C4-2B (cell line): ENCODE results near the gene EHD2.
"Not testable (repeated sequence)": the region's sequence is repeated elsewhere in the genome, so short reads cannot be mapped to it uniquely, and the experiment has no call there.

ENCODE experiments used
- H3K27ac ChIP-seq: fragments of 450-650 bp; 2 replicates; pipeline ENCODE4 v1.5.1; 2017
- ZFX ChIP-seq: fragments of 450-650 bp; IDR thresholded peaks from 2 replicates; pipeline ENCODE4 v1.6.1; 2017
- TF ChIP-seq, protein P1 (sequence below): fragments of 450-650 bp; conservative IDR thresholded peaks from 2 replicates; pipeline ENCODE4 v1.5.1; 2017; ENCODE audit warnings: mild to moderate bottlenecking

The EHD2 gene

DNA sequence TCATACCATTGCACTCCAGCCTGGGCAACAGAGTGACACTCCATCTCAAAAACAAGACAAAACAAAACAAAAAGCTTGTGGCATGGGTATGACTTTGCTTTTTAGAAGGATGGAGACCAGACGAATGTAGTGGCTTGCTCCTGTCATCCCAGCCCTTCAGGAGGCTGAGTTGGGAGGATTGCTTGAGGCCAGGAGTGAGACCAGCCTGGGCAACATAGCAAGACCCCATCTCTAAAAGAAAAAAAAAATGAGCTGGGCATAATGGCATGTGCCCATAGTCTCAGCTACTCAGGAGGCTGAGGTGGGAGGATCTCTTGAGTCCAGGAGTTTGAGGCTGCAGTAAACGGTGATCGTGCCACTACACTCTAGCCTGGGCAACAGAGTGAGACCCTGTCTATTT is 48.9 kb downstream of the EHD2 start:
- TF ChIP-seq, protein P1, sequence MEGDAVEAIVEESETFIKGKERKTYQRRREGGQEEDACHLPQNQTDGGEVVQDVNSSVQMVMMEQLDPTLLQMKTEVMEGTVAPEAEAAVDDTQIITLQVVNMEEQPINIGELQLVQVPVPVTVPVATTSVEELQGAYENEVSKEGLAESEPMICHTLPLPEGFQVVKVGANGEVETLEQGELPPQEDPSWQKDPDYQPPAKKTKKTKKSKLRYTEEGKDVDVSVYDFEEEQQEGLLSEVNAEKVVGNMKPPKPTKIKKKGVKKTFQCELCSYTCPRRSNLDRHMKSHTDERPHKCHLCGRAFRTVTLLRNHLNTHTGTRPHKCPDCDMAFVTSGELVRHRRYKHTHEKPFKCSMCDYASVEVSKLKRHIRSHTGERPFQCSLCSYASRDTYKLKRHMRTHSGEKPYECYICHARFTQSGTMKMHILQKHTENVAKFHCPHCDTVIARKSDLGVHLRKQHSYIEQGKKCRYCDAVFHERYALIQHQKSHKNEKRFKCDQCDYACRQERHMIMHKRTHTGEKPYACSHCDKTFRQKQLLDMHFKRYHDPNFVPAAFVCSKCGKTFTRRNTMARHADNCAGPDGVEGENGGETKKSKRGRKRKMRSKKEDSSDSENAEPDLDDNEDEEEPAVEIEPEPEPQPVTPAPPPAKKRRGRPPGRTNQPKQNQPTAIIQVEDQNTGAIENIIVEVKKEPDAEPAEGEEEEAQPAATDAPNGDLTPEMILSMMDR: no peak
- no peak for TF ChIP-seq ZFX
- H3K27ac ChIP-seq: no peak overlapping the region

DNA sequence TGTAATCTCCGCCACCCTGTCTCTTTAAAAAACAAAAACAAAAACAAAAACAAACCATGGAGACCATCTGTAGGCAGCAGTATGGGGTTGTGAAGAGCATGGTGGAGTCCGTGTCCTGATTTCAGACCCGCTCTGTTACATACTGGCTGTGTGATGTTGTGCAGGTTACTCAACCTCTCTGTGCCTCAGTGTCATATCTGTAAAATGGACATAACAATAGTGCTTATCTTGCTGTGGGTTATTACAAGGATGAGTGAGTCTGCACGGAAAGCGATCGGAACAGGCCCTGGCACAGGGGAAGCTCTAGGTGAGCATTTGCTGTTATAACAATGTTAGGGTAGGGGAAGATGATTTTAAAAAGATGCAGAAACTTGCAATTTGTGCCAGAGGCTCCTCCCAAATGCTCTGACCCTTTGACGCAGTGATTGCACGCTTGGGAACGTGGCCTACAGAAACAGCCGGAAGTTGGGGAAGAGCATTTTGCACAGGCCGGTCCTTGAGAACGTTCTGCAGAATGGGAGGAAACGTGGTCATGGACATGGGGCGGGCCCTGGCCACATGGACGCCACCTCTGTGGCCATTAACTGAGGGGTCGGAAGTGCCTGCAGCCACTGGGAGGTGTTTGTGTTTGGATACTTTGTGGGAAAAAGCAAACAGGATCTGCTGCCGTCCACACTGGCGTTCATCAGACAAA is 49.5 kb downstream of the EHD2 start:
- no peak for TF ChIP-seq ZFX
- TF ChIP-seq, protein P1: no peak
- no peak overlapping the region for H3K27ac ChIP-seq

GRCh38 chr19:47764705-47765104 is 51.5 kb downstream of the EHD2 start:
- not testable (repeated sequence) for H3K27ac ChIP-seq

- TF ChIP-seq ZFX: no peak
- TF ChIP-seq, protein P1: peak; percentile 51
- no peak overlapping the region for H3K27ac ChIP-seq
Measured at GRCh38 chr19:47765523-47766358, 52.5 kb downstream of the EHD2 start.

DNA sequence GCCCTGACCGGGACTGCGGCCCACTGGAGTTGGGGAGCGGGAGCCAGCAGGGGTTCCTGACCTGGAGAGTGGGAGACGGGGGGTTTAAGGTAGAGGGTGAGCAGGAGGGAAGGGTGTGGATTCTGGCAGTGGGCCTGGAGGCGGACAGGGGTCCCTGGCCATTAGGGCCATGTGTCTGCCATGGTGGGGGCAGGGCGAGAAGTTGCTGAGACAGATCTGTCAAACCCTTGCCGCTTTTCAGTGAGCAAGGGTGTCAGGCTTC is 53.1 kb downstream of the EHD2 start:
- H3K27ac ChIP-seq: no peak overlapping the region
- no peak for TF ChIP-seq ZFX

GRCh38 chr19:47766670-47767069 is 53.4 kb downstream of the EHD2 start:
- H3K27ac ChIP-seq: no peak overlapping the region
- no peak for TF ChIP-seq ZFX
- TF ChIP-seq, protein P1: no peak

- no peak overlapping the region for H3K27ac ChIP-seq
- TF ChIP-seq, protein P1: no peak
- TF ChIP-seq ZFX: no peak
Measured at GRCh38 chr19:47767349-47767748, 54.1 kb downstream of the EHD2 start.

GRCh38 chr19:47768604-47769003 is 55.4 kb downstream of the EHD2 start:
- no peak for TF ChIP-seq ZFX
- TF ChIP-seq, protein P1: no peak
- no peak overlapping the region for H3K27ac ChIP-seq
